Measurements from ENCODE around the gene ASTN2.

ASTN2 gene

GRCh38 chr9:117416856-117417255, 2.0 kb upstream of the ASTN2 start:
- TF ChIP-seq CTCF (IDR thresholded peaks at IDR 0.05; ENCODE audit: low read depth, low read length) = no peak

GRCh38 chr9:117415358-117415914, 579 bp upstream of the ASTN2 start:
- no peak for TF ChIP-seq CTCF (IDR thresholded peaks at IDR 0.05; ENCODE audit: low read depth, low read length)
- no peak overlapping the region for H3K4me3 ChIP-seq (ENCODE audit: low read depth, low read length)

More at GRCh38 chr9:117416856-117417255, 2.0 kb upstream of the ASTN2 start:
- H3K4me3 ChIP-seq (ENCODE audit: low read depth, low read length) = no peak overlapping the region

GRCh38 chr9:117414220-117414905, 494 bp downstream of the ASTN2 start:
- no peak for TF ChIP-seq CTCF (IDR thresholded peaks at IDR 0.05; ENCODE audit: low read depth, low read length)
- H3K4me3 ChIP-seq (ENCODE audit: low read depth, low read length) = peak overlapping the region; percentile 24; the same call in 1 of the 2 replicates

GRCh38 chr9:117413346-117414219, 1.3 kb downstream of the ASTN2 start:
- H3K4me3 ChIP-seq (ENCODE audit: low read depth, low read length) = no peak overlapping the region
- TF ChIP-seq CTCF (IDR thresholded peaks at IDR 0.05; ENCODE audit: low read depth, low read length) = no peak

- no peak overlapping the region for H3K4me3 ChIP-seq (ENCODE audit: low read depth, low read length)
- no peak for TF ChIP-seq CTCF (IDR thresholded peaks at IDR 0.05; ENCODE audit: low read depth, low read length)
Measured at GRCh38 chr9:117412841-117413240, 2.0 kb downstream of the ASTN2 start.

GRCh38 chr9:117412006-117412715, 2.7 kb downstream of the ASTN2 start:
- no peak for TF ChIP-seq CTCF (IDR thresholded peaks at IDR 0.05; ENCODE audit: low read depth, low read length)
- no peak overlapping the region for H3K4me3 ChIP-seq (ENCODE audit: low read depth, low read length)
